UCSD-AML1 (cell line): ENCODE data around the gene BAZ1B.
A peak's percentile ranks its signal among the peaks of the same experiment; 100 is the strongest.
"Not testable (repeated sequence)": the region's sequence is repeated elsewhere in the genome, so short reads cannot be mapped to it uniquely, and the experiment has no call there.

Experiments
- DNase-seq: peaks from one replicate; lab custom pipeline; 2025; ENCODE audit not compliant: unreplicated experiment; lab: John Stamatoyannopoulos, UW

The BAZ1B gene, protein sequence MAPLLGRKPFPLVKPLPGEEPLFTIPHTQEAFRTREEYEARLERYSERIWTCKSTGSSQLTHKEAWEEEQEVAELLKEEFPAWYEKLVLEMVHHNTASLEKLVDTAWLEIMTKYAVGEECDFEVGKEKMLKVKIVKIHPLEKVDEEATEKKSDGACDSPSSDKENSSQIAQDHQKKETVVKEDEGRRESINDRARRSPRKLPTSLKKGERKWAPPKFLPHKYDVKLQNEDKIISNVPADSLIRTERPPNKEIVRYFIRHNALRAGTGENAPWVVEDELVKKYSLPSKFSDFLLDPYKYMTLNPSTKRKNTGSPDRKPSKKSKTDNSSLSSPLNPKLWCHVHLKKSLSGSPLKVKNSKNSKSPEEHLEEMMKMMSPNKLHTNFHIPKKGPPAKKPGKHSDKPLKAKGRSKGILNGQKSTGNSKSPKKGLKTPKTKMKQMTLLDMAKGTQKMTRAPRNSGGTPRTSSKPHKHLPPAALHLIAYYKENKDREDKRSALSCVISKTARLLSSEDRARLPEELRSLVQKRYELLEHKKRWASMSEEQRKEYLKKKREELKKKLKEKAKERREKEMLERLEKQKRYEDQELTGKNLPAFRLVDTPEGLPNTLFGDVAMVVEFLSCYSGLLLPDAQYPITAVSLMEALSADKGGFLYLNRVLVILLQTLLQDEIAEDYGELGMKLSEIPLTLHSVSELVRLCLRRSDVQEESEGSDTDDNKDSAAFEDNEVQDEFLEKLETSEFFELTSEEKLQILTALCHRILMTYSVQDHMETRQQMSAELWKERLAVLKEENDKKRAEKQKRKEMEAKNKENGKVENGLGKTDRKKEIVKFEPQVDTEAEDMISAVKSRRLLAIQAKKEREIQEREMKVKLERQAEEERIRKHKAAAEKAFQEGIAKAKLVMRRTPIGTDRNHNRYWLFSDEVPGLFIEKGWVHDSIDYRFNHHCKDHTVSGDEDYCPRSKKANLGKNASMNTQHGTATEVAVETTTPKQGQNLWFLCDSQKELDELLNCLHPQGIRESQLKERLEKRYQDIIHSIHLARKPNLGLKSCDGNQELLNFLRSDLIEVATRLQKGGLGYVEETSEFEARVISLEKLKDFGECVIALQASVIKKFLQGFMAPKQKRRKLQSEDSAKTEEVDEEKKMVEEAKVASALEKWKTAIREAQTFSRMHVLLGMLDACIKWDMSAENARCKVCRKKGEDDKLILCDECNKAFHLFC (N-terminal part only)

DNA sequence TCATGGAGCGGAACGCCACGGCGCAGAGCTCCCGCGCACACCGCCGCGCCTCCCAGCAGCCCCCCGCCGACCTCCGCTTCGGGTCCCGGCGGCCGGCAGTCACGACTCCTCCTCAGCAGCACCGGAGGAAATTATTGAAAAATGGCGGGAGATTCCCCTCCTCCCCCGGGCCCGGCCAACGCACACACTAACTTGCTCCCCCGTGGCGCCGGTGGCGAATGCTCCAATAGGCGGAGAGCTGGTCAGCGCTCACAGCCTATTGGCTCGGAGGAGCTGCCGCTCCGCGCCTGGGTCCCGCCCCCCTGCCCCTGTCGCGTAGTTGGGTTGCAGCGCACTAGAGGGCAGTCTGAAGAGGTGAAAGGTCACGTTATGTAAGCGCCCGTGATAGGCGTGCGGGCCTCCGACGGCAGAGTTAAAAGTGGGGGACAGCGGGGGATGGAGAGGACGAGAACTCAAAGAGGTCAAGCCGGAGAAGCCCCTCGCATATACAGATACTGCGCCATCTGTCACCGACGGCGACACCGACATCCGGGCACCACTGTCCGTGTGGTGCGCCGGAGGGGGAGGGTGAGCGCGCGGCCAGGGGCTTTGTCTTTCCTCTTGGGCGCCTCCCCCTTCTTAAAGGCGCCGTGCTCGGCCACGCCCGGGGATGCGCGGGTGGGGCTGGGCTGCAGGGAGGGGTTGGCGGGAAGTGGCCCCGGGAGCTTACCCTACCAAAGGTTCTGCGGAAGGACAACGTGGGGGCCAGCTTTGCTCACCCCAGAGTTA is at the start of gene BAZ1B:
Gene BAZ1B, minus strand, starts transcription at position 189 of the 768 bp plus-strand sequence. CDS start 360 bp downstream, outside the sequence.
- DNase-seq: peak; percentile 90

DNA sequence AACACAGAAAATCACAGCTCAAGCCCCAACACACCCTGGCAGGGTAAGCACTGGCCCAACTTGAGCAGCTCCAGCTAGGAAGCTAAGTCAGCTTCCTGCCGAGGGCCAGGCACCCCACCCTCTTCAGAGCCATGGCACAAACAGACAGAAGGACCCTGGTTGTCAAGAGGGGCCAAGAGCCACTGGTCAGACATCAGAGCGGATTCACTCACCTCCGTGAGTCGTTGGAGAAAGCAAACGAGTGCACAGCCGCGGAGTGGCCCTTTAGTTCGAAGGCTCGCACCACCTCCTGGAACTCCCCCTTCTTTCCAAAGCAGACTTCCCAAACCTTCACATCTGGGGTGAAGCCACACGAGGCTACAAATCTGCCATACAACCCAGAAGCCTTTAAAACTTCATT is 48.9 kb upstream of the BAZ1B start:
- no peak for DNase-seq

DNA sequence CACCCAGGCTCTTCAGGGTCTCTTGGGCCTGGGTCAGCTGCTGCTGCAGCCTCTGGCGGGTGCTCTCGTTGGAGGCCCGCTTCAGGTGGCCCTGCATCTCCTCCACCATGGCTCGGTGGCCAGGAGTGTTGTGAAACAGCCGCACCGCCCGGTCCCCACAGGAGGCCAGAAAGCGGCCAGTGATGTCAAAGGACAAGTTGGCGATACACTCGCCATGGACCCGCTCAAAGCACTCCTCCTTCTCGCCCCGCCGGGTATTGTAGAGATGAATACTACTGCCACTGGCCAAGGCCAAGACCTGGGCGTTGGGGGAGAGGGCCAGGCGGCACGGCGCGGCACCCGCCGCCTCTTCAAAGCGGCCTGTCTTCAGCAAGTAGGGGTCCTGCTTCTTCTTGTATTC is 48.4 kb upstream of the BAZ1B start:
- no peak for DNase-seq

DNA sequence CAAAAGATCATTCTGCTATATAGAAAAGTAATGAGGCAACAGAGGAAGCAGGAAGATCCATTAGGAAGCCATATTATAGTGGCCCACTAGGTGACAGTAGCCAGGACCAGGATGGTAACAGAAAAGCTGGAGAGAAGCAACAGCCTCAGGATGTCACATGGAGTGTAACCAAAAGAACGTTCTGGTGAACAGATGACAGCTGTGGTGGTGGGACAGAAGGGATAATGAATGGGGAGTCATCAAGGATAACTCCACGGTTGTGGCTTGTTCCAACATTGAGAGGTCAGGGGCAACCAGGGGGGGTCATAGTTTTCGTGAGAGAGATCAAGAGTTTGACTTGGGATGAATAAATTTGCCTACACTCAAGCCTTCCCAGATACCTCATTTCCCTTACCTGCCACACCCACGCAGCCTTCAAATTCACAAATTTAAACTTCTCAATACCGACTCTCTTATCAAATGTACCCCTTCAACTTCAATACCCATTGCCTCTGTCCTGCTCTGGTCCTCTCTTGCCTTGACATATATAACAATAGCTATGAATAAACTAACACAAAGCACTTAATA is 47.0 kb upstream of the BAZ1B start:
- no peak for DNase-seq

DNA sequence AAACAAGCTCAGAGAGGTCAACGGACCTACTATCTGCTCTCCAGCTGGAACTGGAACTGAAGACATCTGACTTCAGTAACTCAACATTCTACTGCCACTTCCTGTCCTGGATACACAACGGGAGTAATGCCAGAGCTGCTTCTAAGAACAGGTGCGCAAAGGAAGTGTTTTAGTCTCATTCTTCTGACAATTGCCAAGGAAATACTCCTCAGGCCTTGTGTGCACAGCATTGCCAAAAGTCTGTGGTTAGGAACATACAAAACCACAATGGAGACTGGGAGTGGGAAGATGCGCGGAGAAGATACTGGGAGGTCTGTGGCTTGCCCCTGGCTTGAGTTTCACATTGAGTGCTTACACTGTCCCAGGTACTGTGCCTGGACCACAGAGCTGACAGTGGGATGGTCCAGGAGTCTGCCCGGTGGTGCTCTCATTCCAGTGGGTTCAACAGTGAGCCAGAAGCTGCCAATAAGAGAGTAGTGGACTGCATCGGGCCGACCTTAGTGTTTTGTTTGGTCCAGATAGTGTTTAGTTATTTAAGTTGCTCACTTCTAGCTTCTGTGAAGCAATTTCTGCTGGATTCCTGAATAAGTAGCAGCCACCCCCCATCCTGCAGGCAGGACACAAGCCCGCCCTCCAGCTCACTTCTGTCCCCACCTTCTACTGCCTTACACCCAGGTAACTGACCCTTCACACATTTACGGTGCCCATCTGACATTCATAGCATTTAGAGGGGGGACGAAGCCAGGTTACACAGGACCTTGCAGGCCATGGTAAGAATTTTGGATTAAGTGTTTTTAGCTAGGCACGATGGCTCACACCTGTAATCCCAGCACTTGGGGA is 46.0 kb upstream of the BAZ1B start:
- DNase-seq: no peak

DNA sequence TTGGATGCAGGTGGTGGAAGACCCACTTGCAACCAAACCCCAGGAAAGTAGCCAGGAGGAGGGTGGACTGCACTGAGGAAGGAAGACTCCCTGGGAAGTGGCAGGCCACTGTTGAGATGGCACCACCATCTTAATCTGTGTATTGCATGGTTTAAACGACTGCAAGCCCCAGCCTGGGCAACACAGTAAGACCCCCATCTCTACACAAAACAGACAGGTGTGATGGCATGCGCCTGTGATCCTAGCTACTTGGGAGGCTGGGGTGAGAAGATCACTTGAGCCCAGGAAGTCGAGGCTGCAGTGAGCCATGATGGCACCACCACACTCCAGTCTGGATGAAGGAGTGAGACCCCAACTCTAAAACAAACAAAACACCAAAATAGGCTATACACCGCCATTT is 45.0 kb upstream of the BAZ1B start:
- DNase-seq: no peak

DNA sequence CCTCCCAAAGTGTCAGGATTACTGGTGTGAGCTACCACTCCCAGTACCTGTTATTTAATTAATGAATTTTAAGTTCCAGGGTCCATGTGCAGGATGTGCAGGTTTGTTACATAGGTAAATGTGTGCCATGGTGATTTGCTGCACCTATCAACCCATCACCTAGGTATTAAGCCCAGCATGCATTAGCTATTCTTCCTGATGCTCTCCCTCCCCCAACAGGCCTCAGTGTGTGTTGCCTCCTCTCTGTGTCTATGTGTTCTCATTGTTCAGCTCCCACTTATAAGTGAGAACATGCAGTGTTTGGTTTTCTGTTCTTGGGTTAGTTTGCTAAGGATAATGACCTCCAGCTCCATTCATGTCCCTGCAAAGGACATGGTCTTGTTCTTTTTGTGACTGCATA is 44.3 kb upstream of the BAZ1B start:
- not testable (repeated sequence) for DNase-seq

DNA sequence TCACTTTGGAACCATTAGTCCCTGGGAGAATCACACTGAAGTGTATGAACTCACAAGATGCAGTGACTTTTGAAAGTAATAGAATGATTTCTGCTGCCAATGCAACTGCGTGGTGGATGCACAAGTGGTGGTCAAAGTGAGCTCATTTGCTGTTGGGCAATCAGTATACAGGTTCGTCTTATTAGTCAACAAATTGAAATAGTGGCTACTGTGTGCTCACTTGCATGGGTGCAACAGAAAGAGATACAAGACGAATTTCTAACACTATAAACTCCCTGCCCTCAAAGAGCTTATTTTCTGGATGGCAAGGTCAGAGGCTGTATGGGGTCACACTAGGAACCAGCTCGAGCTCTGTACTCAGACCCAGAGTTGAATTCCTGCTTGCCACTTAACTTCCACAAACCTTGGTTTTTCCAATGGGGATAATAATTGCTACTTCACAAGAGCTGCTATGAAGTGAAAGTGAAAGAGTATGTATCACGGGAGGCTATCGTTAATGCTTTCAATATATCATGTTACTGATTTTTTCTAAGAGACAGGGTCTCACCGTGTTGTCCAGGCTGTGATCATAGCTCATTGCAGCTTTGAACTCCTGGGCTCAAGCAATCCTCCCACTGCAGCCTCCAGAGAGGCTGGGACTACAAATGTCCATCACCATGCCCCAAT is 43.7 kb upstream of the BAZ1B start:
- no peak for DNase-seq

DNA sequence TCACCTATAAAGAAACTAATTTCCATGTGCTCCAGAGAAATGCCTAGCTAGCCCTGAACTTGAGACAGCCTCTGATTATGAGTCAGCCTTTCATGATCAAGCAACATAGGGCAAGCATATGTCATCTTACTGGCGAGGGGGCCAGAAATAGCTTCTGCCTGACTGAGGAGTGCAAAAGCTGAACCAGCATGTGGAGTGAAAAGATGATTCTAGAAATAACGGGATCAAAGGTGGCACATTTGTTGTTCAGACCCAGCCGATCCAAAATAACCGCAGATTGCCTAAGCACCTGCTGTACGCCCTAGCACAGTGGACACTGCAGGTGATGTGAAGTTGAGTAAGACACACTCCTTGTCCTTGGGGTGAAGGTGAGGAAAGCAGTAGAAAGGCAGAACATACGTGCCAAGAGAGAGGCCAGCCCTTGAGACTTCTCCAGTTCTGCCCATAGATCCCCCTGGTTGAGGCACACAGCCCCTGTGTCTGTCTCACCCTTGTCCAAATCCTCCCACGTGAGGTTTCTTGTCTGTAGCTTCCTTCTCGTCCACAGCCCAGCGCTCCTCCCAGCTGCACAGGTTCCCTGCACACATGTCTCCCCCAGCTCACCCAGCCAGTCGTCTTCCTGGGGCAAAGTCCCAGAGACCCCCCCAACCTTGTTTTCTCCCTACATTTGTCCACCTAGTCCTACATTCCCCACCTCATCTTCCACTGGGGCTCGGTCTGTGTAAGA is 38.2 kb upstream of the BAZ1B start:
- DNase-seq: no peak

DNA sequence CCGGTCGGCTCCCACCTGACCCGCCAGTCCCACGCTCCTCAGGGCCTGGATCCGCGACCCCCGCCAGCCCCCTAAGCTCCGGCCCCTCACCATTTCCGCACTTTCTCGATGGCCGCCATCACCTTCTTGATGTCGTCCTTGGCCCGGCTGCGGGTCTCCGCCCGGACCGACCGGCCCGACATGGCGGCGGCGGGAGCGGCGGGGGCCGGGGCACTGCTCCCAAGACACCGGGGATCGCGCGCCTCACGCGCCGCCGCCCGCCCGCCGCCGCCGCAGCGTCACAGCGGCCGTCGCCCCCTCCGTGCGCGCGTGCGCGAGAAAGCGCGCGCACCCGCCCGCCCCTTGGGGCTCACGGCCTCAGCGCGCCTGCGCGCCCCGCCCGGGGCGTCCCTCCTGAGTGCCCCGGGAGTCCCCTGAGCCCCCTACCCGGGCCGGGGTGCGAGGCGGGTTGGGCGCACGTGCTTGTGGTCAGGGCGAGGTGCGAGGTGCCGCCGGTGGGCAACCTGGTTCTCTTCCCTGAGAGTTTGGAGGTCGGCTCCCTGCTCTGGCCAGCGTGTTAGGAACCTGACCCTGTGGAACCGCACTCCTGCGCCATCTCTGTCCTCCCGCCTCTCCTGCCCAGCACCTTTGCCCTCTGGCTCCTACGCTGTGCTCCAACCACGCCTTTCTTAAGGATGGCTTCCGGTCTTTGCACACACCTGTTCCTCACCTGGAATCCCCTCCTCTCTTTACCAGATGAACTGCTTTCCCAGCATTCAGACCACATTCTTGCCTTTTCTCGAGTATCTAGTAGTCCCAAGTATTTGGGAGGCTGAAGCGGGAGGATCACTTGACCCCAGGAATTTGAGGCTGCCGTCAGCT is 35.5 kb upstream of the BAZ1B start, which contains the start of gene BCL7B:
Gene BCL7B, minus strand, starts transcription at position 294 of the 861 bp plus-strand sequence. Its CDS starts 112 bp downstream, at position 182.
- peak; percentile 69 for DNase-seq

DNA sequence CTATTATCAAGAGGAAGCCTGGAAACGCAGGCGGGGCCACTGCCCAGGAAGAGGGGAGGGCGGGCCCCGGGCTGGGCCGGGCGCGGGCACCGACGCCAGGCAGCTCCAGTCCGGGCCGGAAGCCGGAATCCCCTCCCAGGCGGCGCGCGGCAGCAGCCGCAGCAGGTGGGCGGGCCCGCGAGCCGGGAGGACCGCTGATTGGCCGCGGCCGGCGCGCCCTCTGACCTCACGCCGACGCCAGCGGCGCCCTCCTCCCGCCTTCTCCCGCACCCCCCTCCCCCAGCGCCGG is 35.0 kb upstream of the BAZ1B start:
- DNase-seq: peak; percentile 89

DNA sequence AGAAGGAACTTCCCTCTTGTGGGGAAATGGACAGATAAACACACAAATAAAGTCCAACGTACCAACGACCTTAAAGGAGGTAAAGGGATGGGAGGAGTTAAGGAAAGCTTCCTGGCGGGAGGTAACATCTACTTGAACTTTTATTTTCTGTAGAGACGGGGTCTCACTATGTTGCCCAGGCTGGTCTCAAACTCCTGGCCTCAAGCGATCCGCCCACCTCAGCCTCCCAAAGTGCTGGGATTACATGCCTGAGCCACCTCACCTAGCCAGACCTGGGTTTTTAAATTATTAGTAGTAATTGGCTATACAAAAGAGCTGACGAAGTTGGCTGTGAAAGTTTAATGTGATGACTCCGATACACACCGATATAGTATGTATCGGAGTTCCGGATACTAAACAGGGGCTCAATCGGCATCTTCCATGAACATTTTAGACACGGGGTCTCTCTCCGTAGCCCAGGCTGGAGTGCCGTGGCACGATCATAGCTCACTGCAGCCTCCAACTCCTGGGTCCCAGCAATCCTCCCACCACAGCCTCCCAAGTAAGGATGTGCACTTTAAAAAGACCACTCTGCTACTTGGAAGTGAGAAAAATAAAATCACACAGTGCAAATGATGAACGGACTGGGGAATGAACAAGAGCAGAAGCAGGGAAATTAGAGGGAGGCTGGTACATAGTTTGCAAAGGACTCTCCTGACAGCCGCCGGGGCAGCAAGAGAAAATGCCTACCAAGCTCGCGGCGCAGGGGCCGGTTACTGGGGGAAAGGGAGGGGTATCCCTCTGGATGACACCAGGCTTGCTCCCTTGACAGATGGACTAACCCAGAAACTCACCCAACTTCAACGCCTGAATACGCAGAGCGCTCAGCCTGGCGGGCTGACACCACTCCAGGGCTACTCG is 34.4 kb upstream of the BAZ1B start:
- DNase-seq: no peak

DNA sequence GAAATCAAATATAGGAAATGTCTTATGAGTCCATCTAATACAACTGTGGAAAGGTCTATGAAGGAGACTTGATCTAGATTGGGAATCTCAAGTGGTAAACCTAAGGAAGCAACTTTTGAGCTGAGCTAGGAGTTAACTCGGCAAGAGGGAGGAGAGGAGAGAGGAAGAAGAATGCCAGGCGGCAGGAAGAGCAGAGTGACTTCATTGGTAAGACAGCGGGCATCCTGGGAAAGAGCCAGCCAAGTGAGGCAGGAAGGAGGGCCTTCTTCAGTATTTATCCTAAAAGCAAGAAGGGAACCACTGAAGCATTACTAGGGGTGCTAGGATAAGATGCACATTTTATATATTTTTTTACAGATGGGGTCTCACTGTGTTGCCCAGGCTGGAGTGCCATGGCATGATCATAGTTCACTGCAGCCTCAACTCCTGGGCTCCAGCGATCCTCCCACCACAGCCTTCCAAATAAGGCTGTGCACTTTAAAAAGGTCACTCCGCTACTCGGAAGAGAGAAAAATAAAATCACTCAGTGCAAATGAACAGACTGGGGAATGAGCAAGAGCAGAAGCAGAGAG is 33.4 kb upstream of the BAZ1B start:
- DNase-seq: no peak

DNA sequence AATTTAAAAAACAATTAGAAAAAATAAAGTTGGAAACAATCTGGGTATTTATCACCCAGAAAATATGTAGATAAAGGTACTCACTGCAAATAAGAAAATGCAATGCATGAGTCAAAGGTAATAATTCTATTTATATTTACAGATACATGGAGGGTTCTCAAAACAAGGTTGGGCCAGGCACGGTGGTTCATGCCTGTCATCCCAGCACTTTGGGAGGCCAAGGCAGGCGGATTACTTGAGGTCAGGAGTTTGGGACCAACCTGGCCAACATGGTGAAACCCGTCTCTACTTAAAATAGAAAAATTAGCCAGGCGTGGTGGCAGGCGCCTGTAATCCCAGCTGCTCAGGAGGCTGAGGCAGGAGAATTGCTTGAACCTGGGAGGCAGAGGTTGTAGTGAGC is 28.0 kb upstream of the BAZ1B start:
- not testable (repeated sequence) for DNase-seq

DNA sequence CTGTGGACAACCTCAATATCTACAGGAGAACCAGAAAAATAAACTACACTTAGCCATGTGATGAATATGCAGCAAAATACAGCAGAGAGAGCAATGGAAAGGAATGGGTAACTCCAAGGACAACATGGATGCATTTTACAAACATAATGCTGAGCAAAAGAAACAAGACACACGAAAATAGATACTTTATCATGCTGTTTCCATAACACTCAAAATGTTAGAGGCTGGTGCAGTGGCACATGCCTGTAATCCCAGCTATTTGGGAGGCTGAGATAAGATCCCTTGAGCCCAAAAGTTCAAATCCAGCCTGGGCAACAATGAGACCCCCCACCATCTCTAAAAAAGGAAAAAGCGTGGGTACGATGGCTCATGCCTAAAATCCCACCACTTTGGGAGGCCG is 27.1 kb upstream of the BAZ1B start:
- no peak for DNase-seq

DNA sequence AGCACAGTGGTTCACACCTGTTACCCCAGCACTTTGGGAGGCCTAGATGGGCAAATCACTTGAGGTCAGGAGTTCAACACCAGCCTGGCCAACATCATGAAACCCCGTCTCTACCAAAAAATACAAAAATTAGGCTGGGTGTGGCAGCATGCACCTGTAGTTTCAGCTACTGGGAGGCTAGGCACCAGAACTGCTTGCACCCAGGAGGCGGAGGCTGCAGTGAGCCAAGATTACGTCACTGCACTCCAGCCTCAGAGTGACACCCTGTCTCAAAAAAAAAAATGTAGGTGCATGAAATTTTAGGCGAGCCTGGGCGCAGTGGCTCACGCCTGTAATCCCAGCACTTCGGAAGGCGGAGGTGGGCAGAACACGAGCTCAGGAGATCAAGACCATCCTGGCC is 25.7 kb upstream of the BAZ1B start:
- DNase-seq: no peak
